Neuronal stem cell (in vitro differentiated cells): Measurements from ENCODE around the gene GIPC2.

Source experiments
- DNase-seq: peaks from one replicate; pipeline ENCODE4 v3.0.0-alpha.2; 2013; ENCODE audit warnings: low spot score
- H2AFZ ChIP-seq: one replicate; pipeline ENCODE4 v1.6.1; 2013; ENCODE audit warnings: mild to moderate bottlenecking, low read length, inconsistent platforms
- H2AK5ac ChIP-seq: 2 replicates; pipeline ENCODE4 v1.6.1; 2013; ENCODE audit warnings: low read depth, mild to moderate bottlenecking, inconsistent platforms, low read length, moderate library complexity, mixed read lengths
- H2BK120ac ChIP-seq: 2 replicates; pipeline ENCODE4 v1.6.1; 2013; ENCODE audit warnings: low read depth, mild to moderate bottlenecking, inconsistent platforms, low read length, moderate library complexity, mixed read lengths
- H2BK12ac ChIP-seq: one replicate; pipeline ENCODE4 v1.6.1; 2013; ENCODE audit warnings: low read length, inconsistent platforms
- H2BK15ac ChIP-seq: 2 replicates; pipeline ENCODE4 v1.6.1; 2013; ENCODE audit warnings: mild to moderate bottlenecking, low read length, inconsistent platforms, mixed read lengths
- H2BK5ac ChIP-seq: one replicate; pipeline ENCODE4 v1.6.1; 2013; ENCODE audit warnings: inconsistent platforms, mild to moderate bottlenecking, low read length, moderate library complexity
- H3K14ac ChIP-seq: one replicate; pipeline ENCODE4 v1.6.1; 2013; ENCODE audit warnings: low read length, inconsistent platforms
- H3K18ac ChIP-seq: 2 replicates; pipeline ENCODE4 v1.6.1; 2013; ENCODE audit warnings: low read length, inconsistent platforms
- H3K23ac ChIP-seq: 2 replicates; pipeline ENCODE4 v1.6.1; 2013; ENCODE audit warnings: low read depth, mild to moderate bottlenecking, mixed read lengths, low read length, inconsistent platforms; ENCODE audit not compliant: poor library complexity
- H3K27ac ChIP-seq: replicated peaks from 3 replicates; pipeline ENCODE4 v1.5.1; 2013; ENCODE audit warnings: low read length, inconsistent platforms
- H3K27me3 ChIP-seq, 3 experiments: 2 replicates each; pipeline ENCODE4 v1.6.1; 2013; ENCODE audit warnings: low read length in 3 of 3, mild to moderate bottlenecking in 2 of 3, inconsistent platforms in 1 of 3, low read depth in 1 of 3, mixed read lengths in 1 of 3, moderate library complexity in 1 of 3; ENCODE audit not compliant: control insufficient read depth in 3 of 3, insufficient read depth in 3 of 3
- H3K36me3 ChIP-seq, 2 donors: replicated peaks in 1 of 2; 2 replicates each; pipeline ENCODE4 v1.6.1; 2013; ENCODE audit warnings: low read length in 2 of 2; ENCODE audit not compliant: control insufficient read depth in 2 of 2, insufficient read depth in 2 of 2
- H3K4ac ChIP-seq: 2 replicates; pipeline ENCODE4 v1.6.1; 2013; ENCODE audit warnings: inconsistent platforms, mild to moderate bottlenecking, low read length, moderate library complexity
- H3K4me1 ChIP-seq, 2 donors: 1 replicate in 1 of 2; 2 replicates in 1 of 2; pipeline ENCODE4 v1.6.1; 2013; ENCODE audit warnings: low read length in 2 of 2, low read depth in 1 of 2; ENCODE audit not compliant: control insufficient read depth in 2 of 2, insufficient read depth in 1 of 2
- H3K4me2 ChIP-seq: one replicate; pipeline ENCODE4 v1.6.1; 2013; ENCODE audit warnings: mild to moderate bottlenecking, low read length, inconsistent platforms; ENCODE audit not compliant: insufficient read depth, poor library complexity, severe bottlenecking
- H3K4me3 ChIP-seq, 2 donors: 2 replicates each; pipeline ENCODE4 v1.5.1; 2013; ENCODE audit warnings: low read length in 2 of 2, mild to moderate bottlenecking in 2 of 2, inconsistent platforms in 1 of 2, moderate library complexity in 1 of 2
- H3K79me1 ChIP-seq: one replicate; pipeline ENCODE4 v1.6.1; 2013; ENCODE audit warnings: low read depth, mild to moderate bottlenecking, inconsistent platforms, low read length, moderate library complexity
- H3K9ac ChIP-seq: one replicate; pipeline ENCODE4 v1.6.1; 2013; ENCODE audit warnings: mild to moderate bottlenecking, low read depth, low read length, inconsistent platforms; ENCODE audit not compliant: poor library complexity
- H3K9me3 ChIP-seq, 2 donors: replicated peaks in 1 of 2; 2 replicates each; pipeline versions ENCODE3 to v1.6.1; 2013; ENCODE audit warnings: low read length in 2 of 2, mild to moderate bottlenecking in 2 of 2, inconsistent platforms in 1 of 2, low read depth in 1 of 2, mixed read lengths in 1 of 2, moderate library complexity in 1 of 2; ENCODE audit not compliant: control insufficient read depth in 2 of 2, insufficient read depth in 1 of 2
- H4K8ac ChIP-seq: one replicate; pipeline ENCODE4 v1.6.1; 2013; ENCODE audit warnings: low read depth, mild to moderate bottlenecking, inconsistent platforms, low read length, moderate library complexity
- H4K91ac ChIP-seq: one replicate; pipeline ENCODE4 v1.6.1; 2013; ENCODE audit warnings: low read length, low read depth, mild to moderate bottlenecking, inconsistent platforms; ENCODE audit not compliant: poor library complexity
- WGBS, 2 donors: extraction: QIAGEN DNeasy Blood & Tissue Kit; methylation state at CpG; one replicate each; pipeline ENCODE4 v1.1.7; 2013; ENCODE audit warnings: missing lambda C conversion rate in 2 of 2, mixed read lengths in 1 of 2; ENCODE audit not compliant: insufficient read length in 2 of 2, insufficient replicate concordance in 1 of 2; ENCODE audit errors: extremely low coverage in 2 of 2; 5-methylcytosine and 5-hydroxymethylcytosine counted together

The GIPC2 gene

DNA sequence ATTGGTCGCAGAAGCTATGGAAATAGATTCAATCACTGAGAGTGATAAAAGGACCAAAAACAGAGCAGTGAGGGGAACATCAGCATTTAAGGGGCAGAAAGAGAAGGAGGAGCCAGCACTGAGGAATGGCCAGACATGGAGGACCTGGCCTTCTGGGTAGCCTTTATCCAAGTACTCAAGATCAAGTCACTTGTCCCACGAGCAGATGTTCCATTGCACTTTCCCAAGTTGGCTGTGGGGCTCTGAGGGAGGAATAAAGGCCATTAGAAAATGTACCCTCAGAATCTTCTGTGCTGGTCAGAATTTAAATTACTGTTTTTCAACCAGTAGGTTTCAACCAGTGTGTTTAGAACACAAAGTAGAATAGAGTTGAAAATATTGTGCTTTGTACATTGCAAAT is 55.3 kb downstream of the GIPC2 start:
- no peak overlapping the region for H3K14ac ChIP-seq
- H2BK5ac ChIP-seq, result no peak overlapping the region
- H2AFZ ChIP-seq, result no peak overlapping the region
- H3K4me2 ChIP-seq, result no peak overlapping the region
- no peak overlapping the region for H2BK120ac ChIP-seq
- H3K27ac ChIP-seq, result no peak overlapping the region
- no peak overlapping the region for H4K91ac ChIP-seq
- H3K27me3 ChIP-seq, result peaks cover 0 to 5% (median 0%) of the 10 kb centered on the region in 3 experiments
- H3K36me3 ChIP-seq, result no peaks in the 10 kb centered on the region
- H3K18ac ChIP-seq, result no peak overlapping the region
- no CpG with 5 or more reads among the region's 2 CpGs for WGBS, 2 donors
- no peak for DNase-seq
- no peak overlapping the region for H2AK5ac ChIP-seq
- no peaks in the 10 kb centered on the region for H3K9me3 ChIP-seq
- H3K4me3 ChIP-seq, result no peak overlapping the region
- no peak overlapping the region for H3K9ac ChIP-seq
- no peak overlapping the region for H2BK12ac ChIP-seq
- H3K4me1 ChIP-seq, result no peaks in the 10 kb centered on the region
- H4K8ac ChIP-seq, result no peak overlapping the region
- no peaks in the 10 kb centered on the region for H3K79me1 ChIP-seq
- no peak overlapping the region for H3K4ac ChIP-seq
- no peak overlapping the region for H3K23ac ChIP-seq
- no peak overlapping the region for H2BK15ac ChIP-seq

DNA sequence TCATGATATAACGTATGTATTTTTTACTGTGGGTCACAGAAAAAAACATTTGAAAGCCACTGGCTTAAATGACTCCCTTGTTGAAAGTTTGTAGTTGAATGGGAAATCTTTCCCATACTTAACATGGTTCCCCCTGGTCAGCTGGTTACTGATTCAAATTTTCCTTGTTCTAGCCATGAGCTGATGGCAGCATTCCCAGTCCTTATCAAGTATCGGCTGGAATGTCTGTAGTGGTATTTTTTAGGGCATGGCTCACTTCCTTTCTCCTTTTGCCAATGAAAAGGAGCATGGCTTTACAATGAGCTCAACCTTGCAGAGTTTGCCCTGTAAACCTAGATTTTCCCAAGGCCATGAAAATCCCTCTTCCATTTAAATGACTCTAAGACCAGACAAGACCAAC is 55.7 kb downstream of the GIPC2 start:
- Histone ChIP-seq H3K18ac (no peak overlapping the region), H3K14ac (no peak overlapping the region), H2BK120ac (no peak overlapping the region), H3K4me2 (no peak overlapping the region), H2BK15ac (no peak overlapping the region), H2BK5ac (no peak overlapping the region), H3K36me3 (no peaks in the 10 kb centered on the region), H3K4ac (no peak overlapping the region), H2AK5ac (no peak overlapping the region), H2BK12ac (no peak overlapping the region), H4K91ac (no peak overlapping the region), H3K79me1 (no peaks in the 10 kb centered on the region), H3K4me3 (no peak overlapping the region), H3K9me3 (no peaks in the 10 kb centered on the region), H2AFZ (no peak overlapping the region), H3K23ac (no peak overlapping the region), H3K27me3 (peaks cover 0 to 5% (median 0%) of the 10 kb centered on the region in 3 experiments), H3K27ac (no peak overlapping the region), H3K9ac (no peak overlapping the region), H3K4me1 (no peaks in the 10 kb centered on the region), H4K8ac (no peak overlapping the region)
- no peak for DNase-seq
- WGBS, 2 donors, result no CpG with 5 or more reads among the region's 2 CpGs

DNA sequence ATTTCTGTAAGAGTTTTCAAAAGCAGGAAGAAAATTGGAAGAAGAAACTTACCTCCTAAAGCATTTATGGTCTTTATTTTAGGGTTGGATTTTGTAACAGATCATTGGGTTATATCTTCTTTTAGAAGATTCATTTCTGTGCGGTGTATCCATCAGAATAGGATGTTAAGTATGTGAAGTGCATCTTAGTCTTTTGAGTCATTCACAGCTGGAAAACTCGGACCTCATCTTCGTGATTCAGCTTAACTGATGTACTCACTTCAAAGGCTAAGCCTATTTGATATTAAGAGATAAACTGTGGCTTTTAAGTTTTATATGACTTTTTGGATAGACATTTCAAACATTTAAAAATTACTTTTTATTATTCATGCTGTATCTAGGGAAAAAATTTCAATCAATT is 56.3 kb downstream of the GIPC2 start:
- H3K9me3 ChIP-seq, result no peaks in the 10 kb centered on the region
- no peaks in the 10 kb centered on the region for H3K4me1 ChIP-seq
- no CpG with 5 or more reads among the region's 3 CpGs for WGBS, 2 donors
- no peaks in the 10 kb centered on the region for H3K36me3 ChIP-seq
- H3K14ac ChIP-seq, result no peak overlapping the region
- H2BK12ac ChIP-seq, result no peak overlapping the region
- no peaks in the 10 kb centered on the region for H3K79me1 ChIP-seq
- H3K27ac ChIP-seq, result no peak overlapping the region
- H2BK5ac ChIP-seq, result no peak overlapping the region
- peaks cover 0 to 5% (median 0%) of the 10 kb centered on the region in 3 experiments for H3K27me3 ChIP-seq
- H4K8ac ChIP-seq, result no peak overlapping the region
- DNase-seq, result no peak
- no peak overlapping the region for H3K4me2 ChIP-seq
- H3K23ac ChIP-seq, result no peak overlapping the region
- no peak overlapping the region for H2BK15ac ChIP-seq
- no peak overlapping the region for H3K4ac ChIP-seq
- H3K4me3 ChIP-seq, result no peak overlapping the region
- no peak overlapping the region for H3K9ac ChIP-seq
- no peak overlapping the region for H2BK120ac ChIP-seq
- H4K91ac ChIP-seq, result no peak overlapping the region
- no peak overlapping the region for H2AK5ac ChIP-seq
- no peak overlapping the region for H3K18ac ChIP-seq
- no peak overlapping the region for H2AFZ ChIP-seq

DNA sequence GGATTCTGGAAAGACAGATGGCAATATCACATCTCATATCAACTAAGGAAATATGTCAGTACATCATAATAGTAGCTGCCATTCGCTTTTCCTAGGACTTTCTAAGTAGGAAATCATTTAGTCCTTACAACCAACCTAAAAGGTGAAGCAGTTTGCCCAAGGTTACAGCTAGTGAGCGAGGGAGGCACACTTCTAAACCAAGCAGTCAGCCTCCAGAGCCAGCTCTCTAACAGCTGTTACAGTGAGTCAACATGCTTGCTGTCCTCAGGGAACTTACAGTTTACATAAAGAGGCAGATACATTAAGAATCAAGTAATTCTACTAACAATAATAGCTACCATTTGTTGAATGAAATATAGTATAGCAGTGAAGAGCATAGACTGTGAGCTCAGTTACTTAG is 57.1 kb downstream of the GIPC2 start:
- Histone ChIP-seq H2AFZ (no peak overlapping the region), H3K79me1 (no peaks in the 10 kb centered on the region), H4K91ac (no peak overlapping the region), H3K18ac (no peak overlapping the region), H2BK12ac (no peak overlapping the region), H3K14ac (no peak overlapping the region), H2BK120ac (no peak overlapping the region), H2BK15ac (no peak overlapping the region), H3K9ac (no peak overlapping the region), H3K9me3 (no peaks in the 10 kb centered on the region), H3K4me2 (no peak overlapping the region), H3K23ac (no peak overlapping the region), H3K27me3 (peaks cover 0 to 5% (median 0%) of the 10 kb centered on the region in 3 experiments), H3K4ac (no peak overlapping the region), H2AK5ac (no peak overlapping the region), H2BK5ac (no peak overlapping the region), H3K4me1 (no peaks in the 10 kb centered on the region), H3K27ac (no peak overlapping the region), H3K4me3 (no peak overlapping the region), H3K36me3 (no peaks in the 10 kb centered on the region), H4K8ac (no peak overlapping the region)
- no CpG with 5 or more reads among the region's 2 CpGs for WGBS, 2 donors
- DNase-seq, result no peak
